IMR-90 (cell line): ENCODE measurements around the gene MPRIP.

ENCODE experiments used
- BHLHE40 ChIP-seq: fragments of 150-350 bp; IDR thresholded peaks from 2 replicates; pipeline ENCODE4 v1.6.1; 2016; ENCODE audit warnings: mild to moderate bottlenecking, low read depth, low read length
- CEBPB ChIP-seq: IDR thresholded peaks from 2 replicates; pipeline ENCODE4 v1.6.1; 2012; ENCODE audit warnings: low read depth, low read length, improper control_type of control experiment
- CHD1 ChIP-seq: IDR thresholded peaks from 2 replicates; pipeline ENCODE4 v1.6.1; 2012; ENCODE audit warnings: low read depth, low read length, improper control_type of control experiment
- FOS ChIP-seq: fragments of 150-350 bp; IDR thresholded peaks from 2 replicates; pipeline ENCODE4 v1.6.1; 2016; ENCODE audit warnings: low read depth, low read length
- MXI1 ChIP-seq: IDR thresholded peaks from 2 replicates; pipeline ENCODE4 v1.6.1; 2012; ENCODE audit warnings: low read depth, mild to moderate bottlenecking, low read length, moderate library complexity, borderline replicate concordance
- NFE2L2 ChIP-seq: fragments of 150-350 bp; IDR thresholded peaks from 2 replicates; pipeline ENCODE4 v1.6.1; 2016; ENCODE audit warnings: low read depth, mild to moderate bottlenecking, low read length
- POLR2A ChIP-seq: IDR thresholded peaks from 2 replicates; pipeline ENCODE4 v1.6.1; 2012; ENCODE audit warnings: mild to moderate bottlenecking, low read depth, low read length
- RAD21 ChIP-seq: IDR thresholded peaks from 2 replicates; pipeline ENCODE4 v1.6.1; 2012; ENCODE audit warnings: low read length, improper control_type of control experiment
- RCOR1 ChIP-seq: IDR thresholded peaks from 2 replicates; pipeline ENCODE4 v1.6.1; 2012; ENCODE audit warnings: mild to moderate bottlenecking, low read length, improper control_type of control experiment; ENCODE audit not compliant: insufficient replicate concordance
- RFX5 ChIP-seq: IDR thresholded peaks from 2 replicates; pipeline ENCODE4 v1.8.0; 2012; ENCODE audit warnings: low read depth, mild to moderate bottlenecking, low read length, moderate library complexity
- SMC3 ChIP-seq: fragments of 150-350 bp; IDR thresholded peaks from 2 replicates; pipeline ENCODE4 v1.6.1; 2016; ENCODE audit warnings: low read depth, mild to moderate bottlenecking, antibody characterized with exemption, low read length, moderate library complexity
- TF ChIP-seq, protein P1 (sequence below): conservative IDR thresholded peaks from 2 replicates; pipeline ENCODE4 v1.5.1; 2012; ENCODE audit warnings: mild to moderate bottlenecking, low read depth, low read length, improper control_type of control experiment

DNA sequence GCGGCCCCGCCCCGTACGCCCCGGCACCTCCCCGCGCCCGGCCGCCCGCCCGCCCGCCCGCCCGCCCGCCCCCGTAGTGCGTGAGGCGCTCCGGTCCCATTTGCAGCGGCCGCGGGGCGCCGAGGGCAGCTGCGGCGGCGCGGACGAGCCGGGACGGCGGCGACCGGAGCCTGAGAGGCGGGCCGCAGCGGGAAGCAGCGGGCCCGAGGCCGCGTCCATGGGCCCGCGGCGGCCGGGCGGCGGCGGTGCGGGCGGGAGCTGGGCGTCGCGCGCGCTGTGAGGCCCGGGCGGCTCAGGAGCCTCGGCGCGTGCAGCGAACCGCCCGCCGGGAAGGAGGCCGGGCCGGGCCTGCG lies at the start of gene MPRIP:
- TF ChIP-seq RAD21 (no peak), POLR2A (no peak), RFX5 (no peak), RCOR1 (no peak), NFE2L2 (no peak), MXI1 (no peak), CEBPB (no peak), BHLHE40 (no peak), CHD1 (no peak), SMC3 (no peak), FOS (no peak)
- TF ChIP-seq, protein P1, sequence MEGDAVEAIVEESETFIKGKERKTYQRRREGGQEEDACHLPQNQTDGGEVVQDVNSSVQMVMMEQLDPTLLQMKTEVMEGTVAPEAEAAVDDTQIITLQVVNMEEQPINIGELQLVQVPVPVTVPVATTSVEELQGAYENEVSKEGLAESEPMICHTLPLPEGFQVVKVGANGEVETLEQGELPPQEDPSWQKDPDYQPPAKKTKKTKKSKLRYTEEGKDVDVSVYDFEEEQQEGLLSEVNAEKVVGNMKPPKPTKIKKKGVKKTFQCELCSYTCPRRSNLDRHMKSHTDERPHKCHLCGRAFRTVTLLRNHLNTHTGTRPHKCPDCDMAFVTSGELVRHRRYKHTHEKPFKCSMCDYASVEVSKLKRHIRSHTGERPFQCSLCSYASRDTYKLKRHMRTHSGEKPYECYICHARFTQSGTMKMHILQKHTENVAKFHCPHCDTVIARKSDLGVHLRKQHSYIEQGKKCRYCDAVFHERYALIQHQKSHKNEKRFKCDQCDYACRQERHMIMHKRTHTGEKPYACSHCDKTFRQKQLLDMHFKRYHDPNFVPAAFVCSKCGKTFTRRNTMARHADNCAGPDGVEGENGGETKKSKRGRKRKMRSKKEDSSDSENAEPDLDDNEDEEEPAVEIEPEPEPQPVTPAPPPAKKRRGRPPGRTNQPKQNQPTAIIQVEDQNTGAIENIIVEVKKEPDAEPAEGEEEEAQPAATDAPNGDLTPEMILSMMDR = no peak
